OCI-LY1 (cell line): ENCODE data around the gene RASD2.

ENCODE experiments used
- H2AFZ ChIP-seq: fragments of 200-600 bp; sonication (generic), shearing (Covaris generic); 2 replicates; pipeline ENCODE4 v1.6.0; 2014; ENCODE audit warnings: antibody characterized with exemption, mild to moderate bottlenecking, low read length
- H3F3A ChIP-seq: fragments of 200-600 bp; sonication (generic), shearing (Covaris generic); 2 replicates; pipeline ENCODE4 v1.6.0; 2014; ENCODE audit warnings: mild to moderate bottlenecking, antibody characterized with exemption, low read length, moderate library complexity; ENCODE audit not compliant: insufficient read depth
- H3K27ac ChIP-seq: fragments of 200-600 bp; sonication (generic); 2 replicates; pipeline ENCODE4 v1.5.1; 2014; ENCODE audit warnings: low read length, mixed run types, mild to moderate bottlenecking, low read depth; ENCODE audit not compliant: poor library complexity, severe bottlenecking
- H3K27me3 ChIP-seq: fragments of 200-600 bp; sonication (generic); 2 replicates; pipeline ENCODE4 v1.6.0; 2014; ENCODE audit warnings: antibody characterized with exemption, mild to moderate bottlenecking, low read length, moderate library complexity; ENCODE audit not compliant: insufficient read depth
- H3K36me3 ChIP-seq: fragments of 200-600 bp; sonication (generic); 2 replicates; pipeline ENCODE4 v1.6.1; 2014; ENCODE audit warnings: mild to moderate bottlenecking, antibody characterized with exemption, low read length, moderate library complexity, mixed read lengths; ENCODE audit not compliant: insufficient read depth
- H3K4me1 ChIP-seq: fragments of 200-600 bp; sonication (generic); 2 replicates; pipeline ENCODE4 v1.5.1; 2014; ENCODE audit warnings: mild to moderate bottlenecking, low read length, moderate library complexity; ENCODE audit not compliant: insufficient read depth, severe bottlenecking
- H3K4me2 ChIP-seq: fragments of 200-600 bp; sonication (generic), shearing (Covaris generic); 2 replicates; pipeline ENCODE4 v1.6.1; 2014; ENCODE audit warnings: low read length
- H3K4me3 ChIP-seq: fragments of 200-600 bp; sonication (generic); 2 replicates; pipeline ENCODE4 v1.5.1; 2014; ENCODE audit warnings: low read length, low read depth, mild to moderate bottlenecking, mixed read lengths; ENCODE audit not compliant: poor library complexity, severe bottlenecking
- H3K79me2 ChIP-seq: fragments of 200-600 bp; shearing (Covaris generic); 2 replicates; pipeline ENCODE4 v1.6.1; 2016; ENCODE audit warnings: mixed run types, low read length, mixed read lengths; ENCODE audit not compliant: insufficient read depth
- H3K9ac ChIP-seq: fragments of 200-600 bp; sonication (generic), shearing (Covaris generic); 2 replicates; pipeline ENCODE4 v1.6.1; 2014; ENCODE audit warnings: mild to moderate bottlenecking, low read length, mixed read lengths
- H3K9me2 ChIP-seq: fragments of 200-600 bp; sonication (generic), shearing (Covaris generic); 2 replicates; pipeline ENCODE4 v1.6.1; 2014; ENCODE audit warnings: low read depth, mild to moderate bottlenecking, low read length, mixed read lengths
- H3K9me3 ChIP-seq: fragments of 200-600 bp; shearing (Covaris generic); 2 replicates; pipeline ENCODE4 v1.6.1; 2014; ENCODE audit warnings: low read length, mixed read lengths
- H4K20me1 ChIP-seq: fragments of 200-600 bp; sonication (generic), shearing (Covaris generic); 2 replicates; pipeline ENCODE4 v1.6.0; 2016; ENCODE audit warnings: mild to moderate bottlenecking, low read length; ENCODE audit not compliant: insufficient read depth
- CTCF ChIP-seq: fragments of 200-600 bp; sonication (generic), shearing (Covaris generic); IDR thresholded peaks from 2 replicates; pipeline ENCODE4 v1.5.1; 2017; ENCODE audit warnings: mild to moderate bottlenecking, antibody characterized with exemption, low read length, moderate library complexity, mixed read lengths
- EZH2 ChIP-seq: fragments of 200-600 bp; sonication (generic), shearing (Covaris generic); IDR thresholded peaks from 2 replicates; pipeline ENCODE4 v1.8.0; 2017; ENCODE audit warnings: borderline replicate concordance, mixed run types, mild to moderate bottlenecking, antibody characterized with exemption, low read length, moderate library complexity, mixed read lengths

RASD2 gene

GRCh38 chr22:35552196-35552842 lies 11.7 kb downstream of the RASD2 start:
- peak overlapping the region; percentile 49; the same call in 1 of the 2 replicates for H3K4me2 ChIP-seq
- H3F3A ChIP-seq: no peaks in the 10 kb centered on the region
- no peak overlapping the region for H2AFZ ChIP-seq
- no peaks in the 10 kb centered on the region for H3K79me2 ChIP-seq
- no peak overlapping the region for H3K9ac ChIP-seq
- no peaks in the 10 kb centered on the region for H3K9me3 ChIP-seq
- H4K20me1 ChIP-seq: no peaks in the 10 kb centered on the region
- no peak for TF ChIP-seq CTCF
- peaks cover 6% of the 10 kb centered on the region for H3K4me1 ChIP-seq
- H3K4me3 ChIP-seq: no peak overlapping the region
- no peak overlapping the region for H3K27ac ChIP-seq
- H3K36me3 ChIP-seq: no peaks in the 10 kb centered on the region
- H3K9me2 ChIP-seq: no peaks in the 10 kb centered on the region
- peaks cover 14% of the 10 kb centered on the region for H3K27me3 ChIP-seq

GRCh38 chr22:35552846-35553245 lies 12.2 kb downstream of the RASD2 start:
- peaks cover 6% of the 10 kb centered on the region for H3K4me1 ChIP-seq
- no peak overlapping the region for H2AFZ ChIP-seq
- H3K4me2 ChIP-seq: peak overlapping the region; percentile 49; the same call in 1 of the 2 replicates
- H3K9ac ChIP-seq: no peak overlapping the region
- no peaks in the 10 kb centered on the region for H3K9me2 ChIP-seq
- TF ChIP-seq CTCF: no peak
- no peak overlapping the region for H3K27ac ChIP-seq
- no peaks in the 10 kb centered on the region for H3K79me2 ChIP-seq
- no peaks in the 10 kb centered on the region for H3K36me3 ChIP-seq
- no peaks in the 10 kb centered on the region for H3K9me3 ChIP-seq
- H4K20me1 ChIP-seq: no peaks in the 10 kb centered on the region
- peaks cover 14% of the 10 kb centered on the region for H3K27me3 ChIP-seq
- no peaks in the 10 kb centered on the region for H3F3A ChIP-seq
- no peak overlapping the region for H3K4me3 ChIP-seq

GRCh38 chr22:35553341-35553740 lies 12.7 kb downstream of the RASD2 start:
- Histone ChIP-seq H3F3A (no peaks in the 10 kb centered on the region), H3K27me3 (peaks cover 16% of the 10 kb centered on the region; the same call in 1 of the 2 replicates), H4K20me1 (no peaks in the 10 kb centered on the region), H3K4me1 (peaks cover 6% of the 10 kb centered on the region), H3K4me3 (no peak overlapping the region), H3K36me3 (no peaks in the 10 kb centered on the region), H3K9me2 (no peaks in the 10 kb centered on the region), H3K4me2 (no peak overlapping the region), H2AFZ (no peak overlapping the region), H3K27ac (no peak overlapping the region), H3K9ac (no peak overlapping the region), H3K79me2 (no peaks in the 10 kb centered on the region), H3K9me3 (no peaks in the 10 kb centered on the region)
- TF ChIP-seq EZH2 (no peak), CTCF (no peak)
